ENCODE data around the gene KCND2. TPM values are rescaled to one million over a fixed set of nuclear protein-coding genes. Genes with fewer than 3 reads are reported as not detected.

KCND2 gene
- total RNA-seq, 4 donors from 2014 or later = 0.89 to 2.1 (median 1.4) TPM

DNA sequence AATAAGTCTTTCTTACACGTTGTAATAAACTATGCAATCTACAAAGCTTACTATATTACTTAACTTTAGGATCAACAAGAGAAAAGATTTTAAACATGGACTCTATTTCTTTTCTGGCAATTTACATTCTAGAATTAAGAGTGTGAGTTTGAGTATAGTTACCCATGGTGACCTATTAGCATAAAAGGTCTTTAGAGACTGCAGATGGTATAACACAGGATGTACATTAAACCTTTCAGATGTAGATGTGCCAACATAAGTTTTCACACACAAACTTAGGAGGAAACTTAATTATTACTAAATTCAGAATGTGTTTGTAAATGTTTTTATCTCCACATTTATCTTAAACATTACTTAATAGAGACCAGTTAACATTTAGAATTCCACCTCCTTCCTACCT lies 54.1 kb downstream of the KCND2 start:
- TF ChIP-seq, protein P1, sequence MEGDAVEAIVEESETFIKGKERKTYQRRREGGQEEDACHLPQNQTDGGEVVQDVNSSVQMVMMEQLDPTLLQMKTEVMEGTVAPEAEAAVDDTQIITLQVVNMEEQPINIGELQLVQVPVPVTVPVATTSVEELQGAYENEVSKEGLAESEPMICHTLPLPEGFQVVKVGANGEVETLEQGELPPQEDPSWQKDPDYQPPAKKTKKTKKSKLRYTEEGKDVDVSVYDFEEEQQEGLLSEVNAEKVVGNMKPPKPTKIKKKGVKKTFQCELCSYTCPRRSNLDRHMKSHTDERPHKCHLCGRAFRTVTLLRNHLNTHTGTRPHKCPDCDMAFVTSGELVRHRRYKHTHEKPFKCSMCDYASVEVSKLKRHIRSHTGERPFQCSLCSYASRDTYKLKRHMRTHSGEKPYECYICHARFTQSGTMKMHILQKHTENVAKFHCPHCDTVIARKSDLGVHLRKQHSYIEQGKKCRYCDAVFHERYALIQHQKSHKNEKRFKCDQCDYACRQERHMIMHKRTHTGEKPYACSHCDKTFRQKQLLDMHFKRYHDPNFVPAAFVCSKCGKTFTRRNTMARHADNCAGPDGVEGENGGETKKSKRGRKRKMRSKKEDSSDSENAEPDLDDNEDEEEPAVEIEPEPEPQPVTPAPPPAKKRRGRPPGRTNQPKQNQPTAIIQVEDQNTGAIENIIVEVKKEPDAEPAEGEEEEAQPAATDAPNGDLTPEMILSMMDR (IDR thresholded peaks at IDR 0.05) = no peak
- no peak for TF ChIP-seq POLR2A (IDR thresholded peaks at IDR 0.05)
- H3K9me3 ChIP-seq = no peaks in the 10 kb centered on the region
- intact Hi-C loops (cut with DNase I) = no loop called here
- WGBS, 2 donors = 71 to 86% methylated on average over 1 of the region's 1 CpG
- H3K27ac ChIP-seq = no peak overlapping the region
- DNase-seq = no peak
- H3K36me3 ChIP-seq = no peaks in the 10 kb centered on the region
- H3K4me1 ChIP-seq = no peaks in the 10 kb centered on the region
- H3K4me3 ChIP-seq (replicated peaks in 1 of 3) = no peak overlapping the region
- no peaks in the 10 kb centered on the region for H3K27me3 ChIP-seq

DNA sequence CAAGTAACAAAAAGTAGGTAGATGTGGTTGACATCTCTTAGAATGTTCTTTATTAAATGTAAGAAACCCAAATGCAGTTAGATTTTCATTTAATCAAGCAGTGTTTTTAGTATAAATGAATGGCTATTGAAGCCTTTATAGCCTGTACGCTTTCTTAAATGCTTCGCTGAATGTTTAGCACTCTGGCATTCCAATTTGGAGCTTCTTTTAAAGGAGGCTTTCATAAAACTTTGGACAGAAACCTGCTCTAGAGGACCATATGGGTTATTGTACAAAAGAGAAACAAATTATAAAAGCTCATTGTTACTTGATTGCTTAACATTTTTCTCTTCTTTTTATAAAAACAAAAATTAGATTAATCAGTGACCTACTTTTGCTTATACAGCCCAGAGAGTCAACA lies 59.5 kb downstream of the KCND2 start:
- no peak overlapping the region for H3K4me3 ChIP-seq (replicated peaks in 1 of 3)
- no peaks in the 10 kb centered on the region for H3K4me1 ChIP-seq
- intact Hi-C loops (cut with DNase I) = no loop called here
- no peak for DNase-seq
- no peaks in the 10 kb centered on the region for H3K9me3 ChIP-seq
- no peaks in the 10 kb centered on the region for H3K27me3 ChIP-seq
- TF ChIP-seq, protein P1 (IDR thresholded peaks at IDR 0.05) = no peak
- no peak for TF ChIP-seq POLR2A (IDR thresholded peaks at IDR 0.05)
- 73% methylated on average over 2 of the region's 2 CpGs for WGBS, 2 donors
- H3K36me3 ChIP-seq = no peaks in the 10 kb centered on the region
- no peak overlapping the region for H3K27ac ChIP-seq

DNA sequence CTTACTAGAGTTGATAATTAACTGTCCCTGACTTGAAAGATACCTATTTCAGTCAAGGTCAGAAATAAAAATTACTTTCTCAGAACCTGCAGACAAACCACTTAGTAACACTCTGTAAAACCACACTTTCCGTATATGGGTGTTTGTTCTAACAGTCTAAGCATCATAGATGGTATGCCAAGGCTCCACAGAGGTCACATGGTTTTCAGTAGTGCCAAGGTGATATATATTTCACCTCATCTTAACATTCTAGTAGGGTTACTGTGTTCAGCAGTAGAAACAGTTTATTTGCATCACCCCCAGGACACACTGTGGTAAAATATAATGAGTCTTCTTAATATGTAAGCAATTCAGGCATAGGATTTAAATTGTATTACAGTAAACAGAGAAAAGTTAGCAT lies 61.5 kb downstream of the KCND2 start:
- Histone ChIP-seq H3K4me3 (replicated peaks in 1 of 3) (no peak overlapping the region), H3K36me3 (no peaks in the 10 kb centered on the region), H3K9me3 (no peaks in the 10 kb centered on the region), H3K27me3 (no peaks in the 10 kb centered on the region), H3K4me1 (no peaks in the 10 kb centered on the region), H3K27ac (no peak overlapping the region)
- 58 to 74% methylated on average over 1 of the region's 1 CpG for WGBS, 2 donors
- TF ChIP-seq, protein P1 (IDR thresholded peaks at IDR 0.05) = no peak
- intact Hi-C loops (cut with DNase I) = no loop called here
- no peak for DNase-seq

DNA sequence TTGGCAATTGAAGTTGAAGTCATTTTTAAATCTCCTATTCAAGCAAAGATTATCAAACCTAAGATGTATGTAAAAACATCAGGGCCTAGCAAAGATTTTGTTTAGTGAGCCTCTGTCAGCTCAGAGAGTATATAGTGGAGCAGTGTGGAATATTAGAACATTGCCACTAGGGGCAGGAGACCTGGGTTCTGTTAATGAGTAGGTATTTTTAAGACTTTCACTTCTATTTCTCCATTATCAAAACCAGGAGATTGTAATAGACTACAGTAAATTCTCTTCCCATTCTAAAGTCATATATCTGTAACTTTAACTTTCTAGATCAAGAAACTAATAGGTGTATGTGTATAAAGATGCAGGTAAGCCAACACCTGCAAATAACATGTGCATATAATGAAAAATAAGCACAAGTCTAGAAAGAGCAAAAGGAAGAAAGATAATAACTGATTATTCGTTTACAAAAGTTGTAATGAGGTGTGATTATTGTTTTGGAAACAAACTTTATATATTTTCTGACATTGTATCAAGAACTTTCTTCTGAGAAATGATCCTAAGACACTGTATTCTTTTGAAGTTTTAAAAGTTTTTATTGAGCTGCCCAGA lies 64.4 kb downstream of the KCND2 start:
- TF ChIP-seq, protein P1 (IDR thresholded peaks at IDR 0.05) = peak in 3 of 6 experiments; percentile 27 to 48 (median 33)
- no peak for TF ChIP-seq POLR2A (IDR thresholded peaks at IDR 0.05)

DNA sequence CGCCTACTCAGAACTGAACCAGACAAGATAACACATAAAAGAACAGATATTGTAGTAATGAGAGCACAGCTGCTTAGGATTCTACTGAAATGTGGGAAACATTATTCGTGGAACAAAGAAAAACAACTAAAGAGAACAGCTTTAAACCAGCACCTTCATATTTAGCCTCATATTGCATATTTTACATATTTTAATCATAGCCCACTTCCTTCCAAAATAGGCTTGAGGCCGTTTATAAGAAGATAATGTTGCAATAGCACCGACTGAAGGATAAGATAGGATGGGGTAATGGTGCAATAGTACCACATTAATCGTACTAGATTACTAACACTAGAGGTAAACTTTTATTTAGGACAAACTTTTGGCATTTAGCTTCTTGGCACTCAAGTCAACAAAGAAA lies 71.3 kb downstream of the KCND2 start:
- WGBS, 2 donors = 83 to 86% methylated on average over 5 of the region's 5 CpGs
- no peaks in the 10 kb centered on the region for H3K36me3 ChIP-seq
- TF ChIP-seq, protein P1 (IDR thresholded peaks at IDR 0.05) = no peak
- H3K9me3 ChIP-seq = no peaks in the 10 kb centered on the region
- H3K27ac ChIP-seq = no peak overlapping the region
- H3K4me1 ChIP-seq = no peaks in the 10 kb centered on the region
- H3K27me3 ChIP-seq = no peaks in the 10 kb centered on the region
- DNase-seq = no peak
- intact Hi-C loops (cut with DNase I) = no loop called here
- no peak overlapping the region for H3K4me3 ChIP-seq (replicated peaks in 1 of 3)

More for the DNA sequence above, 64.4 kb downstream of the KCND2 start:
- Histone ChIP-seq H3K27ac (no peak overlapping the region), H3K36me3 (no peaks in the 10 kb centered on the region), H3K4me3 (replicated peaks in 1 of 3) (no peak overlapping the region), H3K4me1 (no peaks in the 10 kb centered on the region), H3K27me3 (no peaks in the 10 kb centered on the region), H3K9me3 (no peaks in the 10 kb centered on the region)
- intact Hi-C loops (cut with DNase I) = no loop called here
- 55 to 66% methylated on average over 1 of the region's 1 CpG for WGBS, 2 donors
- no peak for DNase-seq

Data from thyroid gland (tissue), 4 donors.